ENCODE results near the gene EN2.

EN2 gene

GRCh38 chr7:155450970-155451801, 6.7 kb upstream of the EN2 start:
- ATAC-seq (no peak), DNase-seq (no peak)

GRCh38 chr7:155451840-155452239, 6.1 kb upstream of the EN2 start:
- DNase-seq = no peak
- no peak for ATAC-seq

DNA sequence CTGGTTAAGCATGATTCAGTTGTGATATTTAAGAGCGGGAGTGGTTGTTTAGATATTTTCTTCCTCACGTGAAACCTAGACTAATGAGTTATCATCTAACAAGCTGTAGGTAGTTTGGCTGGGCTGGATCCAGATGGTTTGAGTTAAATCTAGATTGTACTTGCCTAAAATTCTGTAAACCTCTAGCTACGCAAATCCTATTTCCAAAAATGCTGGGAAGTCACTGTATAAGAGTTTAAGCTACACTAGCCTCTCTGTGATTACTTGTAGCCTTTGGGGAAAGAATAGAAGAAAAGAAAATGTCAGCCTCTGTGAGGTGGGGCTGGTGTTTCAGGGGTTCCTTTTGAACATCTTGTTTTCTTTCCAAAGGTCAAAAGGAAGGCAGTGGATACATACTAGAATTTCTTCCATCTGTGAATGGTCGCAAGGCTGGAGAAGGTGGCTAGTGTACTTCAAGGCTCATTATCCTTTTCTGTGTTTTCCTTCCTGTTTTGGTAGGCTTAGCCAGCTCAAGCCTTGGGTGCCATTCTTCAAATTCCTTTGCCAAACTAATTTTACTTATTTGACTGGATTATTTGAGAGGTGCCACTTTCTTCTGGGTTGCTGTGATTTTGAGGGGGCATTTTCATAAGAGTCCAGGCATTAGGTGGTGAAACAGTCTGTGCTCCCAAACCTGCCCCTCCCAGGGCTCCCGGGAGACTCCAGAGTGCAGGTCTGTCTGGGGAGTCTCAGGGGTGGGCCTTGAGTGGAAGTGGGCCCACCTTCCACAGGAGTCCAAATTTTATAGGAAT, 5.2 kb upstream of the EN2 start:
- DNase-seq = no peak

DNA sequence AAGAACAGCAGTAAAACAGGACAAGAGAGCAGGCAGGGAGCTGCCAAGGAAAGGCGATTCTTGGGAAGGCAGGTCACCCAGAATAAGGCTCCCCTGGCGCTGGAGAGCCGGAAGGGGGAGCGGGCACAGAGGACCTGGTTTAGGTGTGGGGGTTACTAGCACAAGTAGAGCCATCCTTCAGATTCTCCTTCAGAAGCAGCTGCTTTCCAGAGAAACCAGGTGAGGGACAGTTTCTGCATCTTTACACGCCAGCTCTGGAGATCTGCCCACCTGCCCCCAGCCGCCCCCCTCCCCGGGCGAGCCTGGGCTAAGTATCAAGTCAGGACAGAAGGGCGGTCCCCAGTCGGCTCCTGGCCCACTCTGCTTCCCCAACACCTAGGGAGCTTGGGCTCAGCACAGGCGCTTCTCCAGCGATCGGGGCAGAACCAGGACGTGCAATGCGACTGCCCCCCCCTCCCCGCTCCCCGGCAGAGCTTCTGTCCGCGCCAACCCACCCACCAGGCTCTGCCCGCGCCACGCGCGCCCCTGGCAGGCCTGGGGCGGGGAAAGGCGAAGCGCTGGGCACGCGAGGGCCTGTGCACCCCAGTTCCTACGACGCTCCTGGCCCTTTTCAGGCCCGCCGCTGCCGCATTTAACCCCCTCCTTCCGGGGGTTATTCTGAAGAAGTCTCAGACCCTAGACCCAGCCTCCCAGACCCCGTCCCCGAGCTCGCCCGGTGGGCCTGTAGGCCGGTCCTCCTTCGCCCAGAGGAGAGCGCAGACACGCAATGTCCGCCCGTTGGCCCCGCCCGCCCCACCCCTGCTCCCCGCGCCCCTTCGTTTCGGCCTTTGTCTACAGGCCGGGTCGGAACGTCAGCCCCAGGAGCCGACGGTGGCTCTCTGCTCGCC, 4.4 kb upstream of the EN2 start:
- ATAC-seq (no peak), DNase-seq (no peak)

More for the DNA sequence above, 5.2 kb upstream of the EN2 start:
- no peak for ATAC-seq

DNA sequence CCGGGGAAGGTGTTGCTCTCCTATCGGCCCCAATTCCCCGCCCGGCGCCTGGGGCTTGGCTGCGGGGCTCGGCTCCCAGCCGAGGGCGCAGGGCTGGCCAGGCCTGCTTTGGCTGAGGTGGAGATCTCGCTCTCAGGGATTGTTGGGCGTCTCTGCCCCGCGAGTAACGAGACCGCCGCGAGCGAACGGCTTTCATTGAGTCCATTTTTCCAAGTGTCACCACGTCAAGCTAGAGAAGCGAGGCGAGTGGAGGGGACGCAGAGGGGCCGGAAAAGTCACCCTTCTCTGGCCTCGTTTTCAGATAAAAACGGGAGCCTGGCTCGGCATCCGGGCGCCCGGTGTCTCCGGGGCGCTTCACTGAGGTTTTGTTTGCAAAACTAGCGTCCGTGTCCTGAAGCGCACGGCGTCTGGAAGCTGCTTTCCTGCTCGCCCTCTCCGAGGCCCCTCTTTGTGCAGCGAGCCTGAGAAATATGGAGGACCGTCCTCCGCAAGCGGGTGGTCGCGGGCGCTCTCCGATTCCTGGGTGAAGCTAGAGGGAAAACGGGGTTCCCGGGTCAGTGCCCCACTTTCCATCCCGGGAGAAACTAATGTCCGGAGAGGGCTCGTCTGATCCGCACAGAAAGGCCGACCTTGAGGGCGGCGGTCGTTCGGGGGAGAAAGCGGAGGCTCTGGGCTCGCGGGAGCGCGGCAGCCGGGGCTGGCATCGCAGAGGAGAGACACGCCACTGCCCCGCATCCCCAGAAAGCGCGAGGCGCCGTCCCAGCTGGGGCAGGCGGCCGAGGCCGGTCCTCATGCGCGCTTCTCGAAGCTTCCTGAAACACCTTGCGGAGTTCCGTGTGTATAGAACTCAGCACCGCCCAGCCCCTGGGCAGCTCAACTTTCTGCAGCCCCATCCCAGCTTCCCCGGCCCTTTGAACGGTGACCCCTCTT, 3.5 kb upstream of the EN2 start:
- ATAC-seq = no peak

DNA sequence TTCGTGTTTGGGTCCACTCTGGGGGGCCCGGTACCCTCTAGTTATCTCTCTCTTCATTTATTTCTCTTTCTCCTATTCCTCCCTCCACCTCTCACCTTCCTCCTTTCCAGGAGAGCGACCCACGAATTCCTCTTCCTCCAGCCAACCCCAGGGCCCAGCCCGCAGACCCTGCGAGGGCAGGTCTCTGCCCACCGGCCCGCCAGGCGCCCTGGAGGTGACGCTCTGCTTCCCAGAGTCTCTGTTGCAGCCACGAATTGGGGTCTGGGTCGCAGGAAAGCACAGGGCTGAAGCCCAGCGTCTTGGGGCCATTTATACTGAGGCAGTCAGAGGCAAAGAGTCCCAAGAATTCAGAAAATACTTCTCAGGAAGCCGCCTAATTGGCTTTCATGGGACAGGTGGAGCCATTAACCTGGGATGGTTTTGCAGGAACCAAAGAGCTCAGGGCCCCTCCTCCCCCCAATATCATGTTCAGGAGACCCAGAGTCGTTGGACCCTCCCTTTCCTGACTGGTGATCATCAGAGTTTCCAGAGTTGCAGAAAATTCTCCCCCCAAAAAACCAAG, 2.7 kb upstream of the EN2 start:
- no peak for DNase-seq
- ATAC-seq = no peak

More for the DNA sequence above, 3.5 kb upstream of the EN2 start:
- DNase-seq = no peak

GRCh38 chr7:155455776-155456737, 1.9 kb upstream of the EN2 start:
- no peak for ATAC-seq
- DNase-seq = no peak

GRCh38 chr7:155456738-155457543, 988 bp upstream of the EN2 start:
- peak; percentile 51 for DNase-seq
- no peak for ATAC-seq

DNA sequence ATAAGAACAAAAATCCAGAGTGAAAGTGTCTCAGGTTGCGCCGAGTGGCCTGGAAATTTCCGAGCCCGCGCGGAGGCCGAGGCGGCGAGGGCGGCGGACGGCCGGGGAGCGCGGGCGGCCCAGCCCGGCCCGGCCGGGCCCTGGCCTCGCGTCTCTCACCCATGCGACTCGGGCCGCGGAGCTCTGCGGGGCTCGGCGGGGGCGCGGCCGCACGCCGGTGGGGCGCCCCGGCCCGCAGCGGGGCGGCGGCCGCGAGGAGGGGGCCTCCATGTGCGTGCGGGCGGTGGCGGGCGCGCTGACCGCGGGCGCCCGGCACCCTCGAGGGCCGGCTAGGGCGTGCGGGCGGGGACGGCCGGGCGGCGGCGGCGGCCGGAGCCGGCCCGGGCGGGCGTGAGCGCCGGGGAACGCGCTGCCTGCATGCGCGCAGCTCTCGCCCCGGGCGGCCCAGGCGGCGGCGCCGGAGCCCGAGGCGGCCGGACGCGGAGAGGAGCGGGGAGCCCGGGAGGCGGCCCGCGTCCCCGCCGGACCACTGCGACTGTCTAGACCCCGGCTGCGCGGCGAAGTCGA, 302 bp upstream of the EN2 start:
- no peak for ATAC-seq

GRCh38 chr7:155458878-155459699, 1.2 kb downstream of the EN2 start:
- ATAC-seq (no peak), DNase-seq (no peak)

More for the DNA sequence above, 302 bp upstream of the EN2 start:
- no peak for DNase-seq

- no peak for ATAC-seq
- no peak for DNase-seq
Measured at GRCh38 chr7:155459700-155460461, 2.0 kb downstream of the EN2 start.

DNA sequence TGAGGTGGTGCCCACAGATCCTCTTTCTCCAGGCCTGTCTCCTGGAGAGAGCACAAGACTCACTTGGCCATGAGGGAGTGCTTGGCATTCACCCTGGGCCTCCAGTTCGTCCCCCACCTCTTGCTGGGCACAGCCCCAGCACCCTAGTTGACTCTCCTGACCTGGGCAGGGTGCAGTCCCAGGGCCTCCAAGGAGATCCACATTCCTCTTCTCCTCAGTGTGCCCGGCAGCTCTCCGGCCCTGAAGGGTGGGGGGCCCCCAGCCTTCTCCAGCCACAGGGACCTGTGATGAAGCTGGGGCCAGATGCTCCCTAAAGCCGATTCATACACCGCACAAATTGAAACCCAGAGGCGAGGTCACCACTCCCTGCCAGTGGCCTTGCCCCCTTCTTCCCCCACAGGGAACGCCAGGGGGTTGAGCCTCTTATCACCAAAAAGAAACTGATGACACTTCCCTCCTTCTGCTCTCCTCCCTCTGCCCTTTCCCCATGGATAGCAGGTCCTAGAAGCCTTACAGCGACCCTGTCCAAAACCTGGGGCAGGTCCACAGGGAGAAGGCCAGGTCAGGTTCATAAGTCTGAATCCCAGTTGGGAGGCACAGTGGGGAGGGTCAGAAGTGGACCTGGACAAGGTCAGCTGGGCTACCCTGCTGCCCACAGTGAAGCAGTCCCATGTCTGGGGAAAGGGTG, 3.1 kb downstream of the EN2 start:
- no peak for DNase-seq
- ATAC-seq = no peak

GRCh38 chr7:155461631-155462030, 3.7 kb downstream of the EN2 start:
- DNase-seq (no peak), ATAC-seq (no peak)

GRCh38 chr7:155462163-155462735, 4.3 kb downstream of the EN2 start:
- DNase-seq (no peak), ATAC-seq (no peak)

- DNase-seq = no peak
- no peak for ATAC-seq
Measured at GRCh38 chr7:155463114-155463811, 5.3 kb downstream of the EN2 start.
